ENCODE results near the gene SLC16A3. TPM values are rescaled to one million over a fixed set of nuclear protein-coding genes. Genes with fewer than 3 reads are reported as not detected.

The SLC16A3 gene
- polyA plus RNA-seq, 3 donors = 26.3 to 103 (median 35.3) TPM

DNA sequence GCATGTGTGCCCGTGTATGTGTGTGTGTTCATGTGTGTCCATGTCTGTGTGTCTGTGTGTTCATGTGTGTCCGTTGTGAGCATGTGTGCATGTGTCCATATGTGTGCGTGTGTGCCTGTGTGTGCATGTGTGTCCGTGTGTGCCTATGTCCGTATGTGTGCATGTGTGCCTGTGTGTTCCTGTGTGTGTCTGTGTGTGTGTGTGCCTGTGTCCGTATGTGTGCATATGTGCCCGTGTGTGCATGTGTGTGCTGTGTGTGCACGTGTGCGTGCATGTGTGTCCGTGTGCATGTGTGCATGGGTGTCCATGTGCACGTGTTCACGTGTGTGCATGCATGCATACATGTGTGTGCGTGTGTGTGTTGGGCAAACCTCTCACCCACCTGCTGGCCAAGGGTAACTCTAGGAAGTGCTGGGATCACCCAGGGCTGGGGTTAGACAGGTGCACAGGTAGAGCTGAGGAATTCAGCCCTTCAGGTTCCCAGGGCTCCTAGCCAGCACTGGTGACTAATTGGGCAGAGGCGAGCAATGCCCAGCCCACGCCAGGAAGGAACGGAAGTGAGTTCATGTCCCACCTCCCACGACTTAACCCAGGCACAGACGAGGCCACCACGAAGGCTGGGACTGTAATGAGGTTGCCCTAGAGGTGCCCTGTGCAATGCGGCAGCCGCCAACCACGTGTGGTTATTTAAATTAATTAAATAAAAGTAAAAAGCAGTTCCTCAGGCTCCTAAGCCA, 52.8 kb downstream of the SLC16A3 start:
- Histone ChIP-seq H3K9me3 (replicated peaks in 1 of 2; ENCODE audit: control insufficient read depth in 1 of 2, insufficient read depth in 1 of 2, low read length in 2 of 2) (no peaks in the 10 kb centered on the region), H3K4me2 (replicated peaks; ENCODE audit: extremely low read depth, low read length, poor library complexity, severe bottlenecking) (no peak overlapping the region), H3K27me3 (ENCODE audit: control insufficient read depth in 2 of 2, insufficient read depth in 2 of 2, low read length in 2 of 2) (no peaks in the 10 kb centered on the region), H2AFZ (ENCODE audit: insufficient read depth, low read depth, low read length, poor library complexity, severe bottlenecking) (no peak overlapping the region), H3K4me1 (ENCODE audit: control insufficient read depth in 1 of 2, insufficient read depth in 2 of 2, low read length in 2 of 2) (peaks cover 43 to 53% of the 10 kb centered on the region in 2 donors), H4K20me1 (ENCODE audit: insufficient read depth, low read length) (no peaks in the 10 kb centered on the region), H3K4me3 (replicated peaks in 1 of 3; ENCODE audit: low read depth in 2 of 3, low read length in 3 of 3) (no peak overlapping the region), H3K36me3 (replicated peaks in 1 of 2; ENCODE audit: control insufficient read depth in 1 of 2, insufficient read depth in 2 of 2, low read length in 2 of 2) (no peaks in the 10 kb centered on the region), H3K9ac (ENCODE audit: insufficient read depth, low read length, poor library complexity, severe bottlenecking) (no peak overlapping the region), H3K27ac (ENCODE audit: low read depth in 1 of 2, low read length in 2 of 2) (no peak overlapping the region), H3K79me2 (ENCODE audit: insufficient read depth, low read length) (no peaks in the 10 kb centered on the region)
- intact Hi-C loops (cut with micrococcal nuclease) = no loop called here
- DNase-seq = peak in 1 of 3 donors; percentile 35
- 91% methylated on average over 16 of the region's 22 CpGs for WGBS (ENCODE audit: insufficient coverage)
- peak overlapping the region in 2 of 7 donors; percentile 14 to 35 for H3K27ac Mint-ChIP-seq
- TF ChIP-seq CTCF (IDR thresholded peaks at IDR 0.05) = no peak
- H3K36me3 Mint-ChIP-seq = peaks cover 7 to 11% of the 10 kb centered on the region in 2 donors
- peaks cover 42% of the 10 kb centered on the region for H3K4me1 Mint-ChIP-seq
- no peak overlapping the region for H3K4me3 Mint-ChIP-seq
- peaks cover 0 to 5% (median 5%) of the 10 kb centered on the region in 3 donors for H3K27me3 Mint-ChIP-seq (ENCODE audit: low read depth in 3 of 3)
- peaks cover 0 to 2% (median 0%) of the 10 kb centered on the region in 7 donors for H3K9me3 Mint-ChIP-seq

DNA sequence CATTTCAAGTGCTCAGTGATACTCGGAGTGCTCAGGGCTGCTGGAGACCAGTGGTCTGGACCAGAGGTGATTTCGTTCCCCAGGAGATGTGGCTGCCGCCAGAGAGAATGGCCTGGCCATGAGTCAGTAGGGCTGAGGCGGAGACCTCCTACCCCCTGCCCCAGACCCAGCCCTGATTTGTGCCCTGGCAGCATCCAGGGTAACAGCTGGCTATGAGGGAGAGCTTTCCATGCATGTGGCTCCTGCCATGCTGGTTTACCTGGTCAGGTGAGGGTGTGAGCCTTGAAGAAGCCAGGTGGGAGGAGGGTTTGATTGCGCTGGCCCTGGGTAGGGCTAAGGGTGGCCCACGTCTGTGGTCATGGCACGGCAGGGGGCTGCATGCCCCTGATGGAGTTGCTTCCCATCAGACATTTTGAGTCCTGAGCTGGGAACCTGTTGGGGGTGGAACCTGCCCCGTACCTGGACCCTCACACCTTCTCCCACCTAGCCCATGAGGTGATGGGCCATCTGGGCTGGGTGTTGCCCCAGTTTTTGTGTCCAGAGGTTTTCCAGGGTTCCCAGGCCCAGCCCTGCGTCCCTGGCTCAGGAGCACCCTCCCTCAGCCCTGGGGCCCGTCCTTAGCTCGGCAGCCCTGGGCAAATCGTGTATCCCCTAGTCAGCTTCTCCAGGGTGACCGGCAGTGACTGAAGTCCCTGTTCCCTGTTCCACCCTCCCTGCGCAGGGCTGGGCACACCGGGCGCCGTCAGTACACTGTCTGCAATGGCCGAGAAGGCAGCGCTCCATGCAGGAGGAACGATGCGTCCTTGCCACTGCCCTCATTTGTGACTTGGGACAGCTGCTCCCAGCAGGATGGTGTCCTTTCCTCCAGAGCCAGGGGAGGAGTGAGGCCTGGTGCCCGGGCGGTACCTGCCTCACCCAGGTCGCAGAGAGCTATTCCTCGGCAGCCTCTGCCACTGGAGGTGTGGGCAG, 53.7 kb downstream of the SLC16A3 start:
- H3K4me2 ChIP-seq (replicated peaks; ENCODE audit: extremely low read depth, low read length, poor library complexity, severe bottlenecking) = peak overlapping the region; percentile 19
- H3K27me3 Mint-ChIP-seq (ENCODE audit: low read depth in 3 of 3) = peaks cover 0 to 5% (median 5%) of the 10 kb centered on the region in 3 donors
- peak overlapping the region in 1 of 7 donors; percentile 35 for H3K27ac Mint-ChIP-seq
- peaks cover 7 to 9% of the 10 kb centered on the region in 2 donors for H3K36me3 Mint-ChIP-seq
- H3K9ac ChIP-seq (ENCODE audit: insufficient read depth, low read length, poor library complexity, severe bottlenecking) = peak overlapping the region; percentile 26
- no peaks in the 10 kb centered on the region for H3K79me2 ChIP-seq (ENCODE audit: insufficient read depth, low read length)
- no peaks in the 10 kb centered on the region for H3K36me3 ChIP-seq (replicated peaks in 1 of 2; ENCODE audit: control insufficient read depth in 1 of 2, insufficient read depth in 2 of 2, low read length in 2 of 2)
- peaks cover 46% of the 10 kb centered on the region for H3K4me1 Mint-ChIP-seq
- no peak overlapping the region for H3K27ac ChIP-seq (ENCODE audit: low read depth in 1 of 2, low read length in 2 of 2)
- TF ChIP-seq CTCF (IDR thresholded peaks at IDR 0.05) = no peak
- H2AFZ ChIP-seq (ENCODE audit: insufficient read depth, low read depth, low read length, poor library complexity, severe bottlenecking) = no peak overlapping the region
- no peaks in the 10 kb centered on the region for H4K20me1 ChIP-seq (ENCODE audit: insufficient read depth, low read length)
- no peak overlapping the region for H3K4me3 Mint-ChIP-seq
- 94% methylated on average over 23 of the region's 25 CpGs for WGBS (ENCODE audit: insufficient coverage)
- DNase-seq = no peak
- peaks cover 48 to 62% of the 10 kb centered on the region in 2 donors for H3K4me1 ChIP-seq (ENCODE audit: control insufficient read depth in 1 of 2, insufficient read depth in 2 of 2, low read length in 2 of 2)
- H3K9me3 ChIP-seq (replicated peaks in 1 of 2; ENCODE audit: control insufficient read depth in 1 of 2, insufficient read depth in 1 of 2, low read length in 2 of 2) = no peaks in the 10 kb centered on the region
- peaks cover 0 to 4% (median 0%) of the 10 kb centered on the region in 7 donors for H3K9me3 Mint-ChIP-seq
- H3K4me3 ChIP-seq (replicated peaks in 1 of 3; ENCODE audit: low read depth in 2 of 3, low read length in 3 of 3) = no peak overlapping the region
- intact Hi-C loops (cut with micrococcal nuclease) = no loop called here
- H3K27me3 ChIP-seq (ENCODE audit: control insufficient read depth in 2 of 2, insufficient read depth in 2 of 2, low read length in 2 of 2) = no peaks in the 10 kb centered on the region
